ENCODE data around the gene WDR35.

The WDR35 gene

DNA sequence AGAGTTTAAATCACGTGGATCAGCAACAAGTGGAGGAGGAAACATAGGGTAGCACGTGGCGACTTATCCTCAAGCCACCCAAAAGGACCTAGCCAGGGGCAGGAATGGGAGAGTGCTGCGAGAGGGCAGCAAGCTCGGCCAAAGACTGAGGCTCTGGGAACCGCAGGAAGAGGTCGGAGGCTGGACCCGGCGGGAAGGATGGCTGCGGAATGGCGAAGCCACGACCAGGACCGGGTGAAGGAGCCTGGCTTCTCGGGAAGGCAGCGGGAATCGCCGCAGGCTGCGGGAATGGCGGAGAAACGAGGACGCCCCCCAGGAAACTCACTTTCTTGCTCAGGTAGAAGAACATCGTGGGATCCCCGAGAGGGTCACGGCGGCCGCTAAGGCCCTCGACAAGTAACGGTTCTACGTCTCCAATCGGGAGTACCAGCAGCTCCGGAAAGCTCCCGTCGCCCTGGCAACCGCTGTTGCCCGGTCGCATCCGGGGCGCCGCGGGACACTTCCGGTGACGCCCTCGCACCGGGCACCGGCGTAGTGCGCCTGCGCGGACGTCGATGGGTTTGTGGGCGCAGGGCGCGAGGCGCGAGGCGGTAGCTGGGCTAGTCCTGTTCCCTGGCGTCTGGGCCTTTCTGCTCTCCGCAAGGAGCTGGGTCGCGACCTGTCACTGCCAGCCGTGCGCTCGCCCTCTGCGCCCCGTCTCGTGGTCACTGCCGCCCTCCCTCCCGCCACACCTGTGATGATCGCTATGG lies at the start of gene WDR35:
WDR35 (minus strand) TSS at position 439 of the 749 bp plus-strand sequence; CDS start at position 349, 90 bp downstream.
- peak; percentile 32 for DNase-seq (ENCODE audit: low read depth, low spot score)

DNA sequence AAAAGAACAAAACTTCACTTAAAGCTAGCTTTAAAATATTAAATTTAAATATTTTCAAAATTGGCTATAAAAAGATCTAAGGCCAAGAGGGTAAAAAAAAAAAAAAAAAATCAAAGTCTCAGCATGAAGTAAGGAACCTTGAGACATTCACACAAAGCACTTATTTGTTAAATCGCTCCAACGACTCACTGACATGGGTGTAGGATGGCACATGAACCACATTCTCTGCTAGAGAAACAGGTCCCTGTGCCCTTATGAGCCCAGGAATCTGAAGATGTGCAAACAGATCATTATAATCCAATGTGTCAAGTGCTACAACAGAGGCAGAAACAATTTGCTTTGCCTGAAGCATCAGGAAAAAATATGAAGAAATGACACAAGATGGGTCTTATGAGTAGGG lies 47.8 kb upstream of the WDR35 start:
- no peak for DNase-seq (ENCODE audit: low read depth, low spot score)

DNA sequence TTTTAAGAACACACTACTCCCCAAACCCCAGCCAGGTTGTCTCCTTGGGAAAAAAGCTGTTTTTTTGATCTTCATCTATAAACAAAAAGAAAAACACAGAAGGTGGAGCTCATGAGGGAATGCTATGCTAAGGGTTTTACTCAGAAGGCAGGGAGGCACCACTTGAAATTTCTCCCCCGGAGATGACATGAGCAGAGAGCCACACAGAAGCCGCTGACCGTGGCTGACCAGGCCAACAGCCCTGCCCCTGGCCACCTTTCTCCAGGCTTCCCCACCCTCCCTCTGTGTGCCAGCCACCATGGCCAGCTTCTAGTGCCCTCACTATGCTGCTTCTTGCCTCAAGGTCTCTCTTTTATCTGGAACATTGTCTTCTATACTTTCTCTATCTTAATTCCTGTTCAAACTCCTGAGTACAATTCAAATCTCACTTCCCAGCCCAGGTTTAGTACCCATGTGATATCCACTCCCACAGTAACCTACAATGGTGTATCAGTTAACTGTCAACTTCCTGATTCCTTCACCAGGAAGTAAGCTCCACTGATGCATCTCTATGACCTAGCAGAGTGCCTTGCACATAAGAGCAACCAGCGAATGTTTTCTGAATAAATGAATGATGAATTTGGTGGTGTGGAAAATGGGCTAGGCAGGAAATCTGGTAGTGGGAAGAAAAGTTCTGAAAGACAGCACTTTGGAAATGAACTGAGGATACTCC lies 46.2 kb upstream of the WDR35 start:
- DNase-seq (ENCODE audit: low read depth, low spot score): no peak

DNA sequence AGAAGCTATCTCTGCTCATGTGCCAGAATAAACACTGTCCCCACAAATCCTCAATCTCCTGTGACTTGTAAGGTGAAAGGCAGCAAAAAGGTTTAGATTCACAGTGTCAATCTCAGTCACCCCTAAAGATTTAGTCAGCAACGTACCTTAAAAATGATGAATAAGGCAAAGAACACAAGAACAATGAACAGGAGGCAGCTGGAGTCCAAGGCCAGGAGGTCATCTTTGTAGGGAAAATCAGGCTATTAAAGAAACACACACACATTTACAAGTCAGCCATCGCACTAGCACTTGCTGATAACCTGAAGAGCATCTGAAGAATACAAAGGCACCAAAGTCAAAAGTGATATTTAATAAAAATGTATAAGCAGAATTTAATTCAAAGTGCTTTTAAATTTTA lies 44.9 kb upstream of the WDR35 start:
- DNase-seq (ENCODE audit: low read depth, low spot score): no peak

DNA sequence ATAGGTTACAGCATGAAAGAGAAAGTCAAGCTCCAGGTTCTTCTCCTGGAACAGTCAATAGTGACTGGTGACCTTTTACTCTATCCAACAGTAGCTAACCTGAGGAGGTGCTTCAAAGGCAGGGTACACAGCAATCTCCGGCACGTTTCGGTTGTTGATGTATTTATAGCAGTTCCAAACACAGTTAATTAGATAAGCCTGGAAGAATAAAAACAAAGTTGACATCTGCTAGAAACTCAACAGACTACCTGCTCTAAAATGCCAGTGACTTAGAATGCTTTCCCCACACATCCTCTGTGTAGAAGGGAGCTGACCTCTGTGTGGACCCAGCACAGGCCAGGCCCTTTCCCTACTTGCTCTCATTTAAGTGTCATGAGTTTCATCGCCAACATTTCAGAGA lies 44.3 kb upstream of the WDR35 start:
- DNase-seq (ENCODE audit: low read depth, low spot score): no peak

DNA sequence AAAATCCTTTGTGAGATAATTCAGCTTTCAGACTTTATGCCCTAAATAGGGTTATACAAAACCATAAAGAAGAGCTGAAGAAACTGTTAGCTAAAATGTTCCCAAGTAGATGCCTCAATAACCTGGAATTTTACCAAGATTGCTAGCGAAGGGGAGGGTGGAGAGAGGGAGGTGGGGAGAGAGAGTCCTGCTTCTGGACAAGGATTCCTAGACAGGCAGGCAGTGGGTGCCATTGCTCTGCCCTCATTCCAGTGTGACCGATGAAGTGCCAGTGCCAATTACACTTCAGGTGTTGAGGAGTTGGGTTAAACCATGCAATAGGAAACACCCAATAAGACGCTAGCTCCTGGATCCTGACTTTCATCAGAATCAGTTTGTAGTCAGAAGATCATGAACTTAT lies 43.4 kb upstream of the WDR35 start:
- DNase-seq (ENCODE audit: low read depth, low spot score): no peak

DNA sequence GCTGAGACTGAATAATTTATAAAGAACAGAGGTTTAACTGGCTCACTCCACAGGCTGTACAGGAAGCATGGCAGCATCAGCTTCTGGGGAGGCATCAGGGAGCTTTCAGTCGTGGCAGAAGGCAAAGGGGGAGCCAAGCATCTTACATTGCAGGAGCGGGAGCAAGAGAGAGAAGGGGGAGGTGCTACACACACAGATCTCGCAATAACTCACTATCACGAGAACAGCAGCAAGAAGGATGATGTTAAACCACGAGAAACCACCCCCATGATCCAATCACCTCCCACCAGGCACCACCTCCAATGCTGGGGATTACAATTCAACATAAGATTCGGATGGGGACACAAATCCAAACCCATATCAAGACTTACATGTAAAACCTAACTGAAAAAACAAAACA lies 40.3 kb upstream of the WDR35 start:
- DNase-seq (ENCODE audit: low read depth, low spot score): no peak

DNA sequence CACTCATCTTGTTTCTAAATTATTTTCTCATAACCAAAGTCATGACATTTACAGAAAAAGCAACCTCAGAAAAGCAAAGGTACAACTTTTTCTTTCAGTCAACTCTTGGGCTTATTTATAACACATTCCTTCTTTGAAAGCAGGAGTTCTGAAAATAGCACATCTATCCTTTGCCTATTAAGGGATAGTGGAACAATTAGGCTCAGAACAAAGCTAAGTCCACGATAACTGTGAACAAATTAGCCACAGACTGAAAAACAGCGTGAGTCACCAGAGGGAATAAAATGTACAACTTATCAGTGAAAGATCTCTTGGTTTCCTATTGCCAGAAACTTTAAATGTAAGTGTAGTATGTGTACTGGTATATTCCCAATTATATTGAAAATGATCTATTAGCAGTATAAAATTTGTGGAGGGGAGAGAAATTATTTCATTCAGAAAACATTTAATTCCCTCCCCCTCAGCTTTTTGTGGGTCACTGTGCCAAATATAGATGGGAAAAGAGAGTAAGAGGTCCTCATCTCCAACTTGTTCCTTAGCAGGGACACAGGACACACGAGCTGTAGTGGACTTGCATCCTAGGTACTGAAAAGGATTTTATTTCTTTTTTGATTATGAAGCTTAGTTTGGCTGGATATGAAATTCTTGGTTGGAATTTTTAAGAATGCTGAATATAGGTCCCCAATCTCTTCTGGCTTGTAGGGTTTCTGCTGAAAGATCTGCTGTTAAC lies 38.0 kb upstream of the WDR35 start:
- no peak for DNase-seq (ENCODE audit: low read depth, low spot score)

DNA sequence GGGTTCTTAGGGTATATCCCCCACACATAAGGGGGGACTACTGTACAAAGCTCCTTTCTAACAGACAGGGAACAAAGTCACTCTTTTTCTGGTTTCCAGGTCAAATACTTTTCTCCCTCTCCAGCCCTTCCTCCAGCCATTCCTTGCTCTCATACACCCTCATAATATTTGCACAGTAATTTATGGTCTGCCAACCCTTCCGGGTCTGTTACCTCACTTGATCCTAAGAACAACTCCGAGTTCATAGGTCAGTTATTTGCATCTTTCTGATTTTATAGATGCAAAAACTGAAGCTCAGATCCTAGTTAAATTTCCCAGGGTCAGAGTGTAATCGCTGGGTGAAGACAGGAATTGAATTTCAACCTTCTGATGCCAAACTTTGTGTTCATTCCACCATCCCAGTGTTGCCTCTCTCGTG lies 37.4 kb upstream of the WDR35 start:
- no peak for DNase-seq (ENCODE audit: low read depth, low spot score)

DNA sequence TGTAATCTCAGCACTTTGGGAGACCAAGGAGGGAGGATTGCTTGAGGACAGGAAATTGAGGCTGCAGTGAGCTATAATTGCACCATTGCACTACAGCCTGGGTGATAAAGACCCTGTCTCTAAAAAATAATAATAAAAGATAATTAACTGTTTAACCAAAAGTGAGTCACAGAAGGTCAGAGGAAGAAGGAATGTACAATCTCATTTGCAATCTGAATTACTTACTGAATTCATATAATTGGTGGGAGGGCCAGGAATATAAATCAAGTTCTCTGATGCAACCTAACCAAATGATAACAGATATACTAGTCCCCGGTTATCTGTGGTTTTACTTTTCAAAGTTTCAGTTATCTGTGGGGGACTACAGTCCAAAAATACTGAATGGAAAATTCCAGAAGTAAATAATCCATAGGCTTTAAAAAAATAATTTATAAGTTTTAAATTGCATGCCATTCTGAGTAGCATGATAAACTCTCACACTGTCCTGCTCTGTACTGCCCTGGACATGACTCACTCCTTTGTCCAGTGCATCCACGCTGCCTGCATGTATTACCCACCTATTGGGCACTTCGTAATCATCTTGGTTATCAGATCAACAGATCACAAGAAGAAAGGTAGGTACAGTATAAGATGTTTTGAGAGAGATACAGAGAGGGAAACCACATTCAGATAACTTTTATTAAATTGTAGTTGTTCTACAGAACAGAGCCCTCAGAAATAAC lies 35.3 kb upstream of the WDR35 start:
- no peak for DNase-seq (ENCODE audit: low read depth, low spot score)

DNA sequence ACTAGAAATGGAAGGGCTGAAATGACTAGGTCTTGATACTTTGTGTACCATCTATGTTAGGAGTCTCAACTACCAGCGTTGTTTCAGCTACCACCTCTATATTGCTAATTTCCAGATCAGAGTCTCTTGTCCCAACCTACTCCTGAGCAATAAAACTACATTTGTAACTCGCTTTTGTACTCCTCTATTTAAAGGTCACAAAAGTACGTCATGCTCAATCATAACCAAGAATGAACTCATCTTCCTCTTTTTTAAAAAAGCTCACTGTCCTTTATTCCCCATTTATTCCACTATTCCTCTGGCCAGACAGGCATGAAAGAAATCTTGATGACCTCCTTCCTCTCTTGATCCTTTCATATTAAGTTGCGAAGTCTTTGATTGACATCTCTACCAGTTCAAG lies 33.8 kb upstream of the WDR35 start:
- DNase-seq (ENCODE audit: low read depth, low spot score): no peak

DNA sequence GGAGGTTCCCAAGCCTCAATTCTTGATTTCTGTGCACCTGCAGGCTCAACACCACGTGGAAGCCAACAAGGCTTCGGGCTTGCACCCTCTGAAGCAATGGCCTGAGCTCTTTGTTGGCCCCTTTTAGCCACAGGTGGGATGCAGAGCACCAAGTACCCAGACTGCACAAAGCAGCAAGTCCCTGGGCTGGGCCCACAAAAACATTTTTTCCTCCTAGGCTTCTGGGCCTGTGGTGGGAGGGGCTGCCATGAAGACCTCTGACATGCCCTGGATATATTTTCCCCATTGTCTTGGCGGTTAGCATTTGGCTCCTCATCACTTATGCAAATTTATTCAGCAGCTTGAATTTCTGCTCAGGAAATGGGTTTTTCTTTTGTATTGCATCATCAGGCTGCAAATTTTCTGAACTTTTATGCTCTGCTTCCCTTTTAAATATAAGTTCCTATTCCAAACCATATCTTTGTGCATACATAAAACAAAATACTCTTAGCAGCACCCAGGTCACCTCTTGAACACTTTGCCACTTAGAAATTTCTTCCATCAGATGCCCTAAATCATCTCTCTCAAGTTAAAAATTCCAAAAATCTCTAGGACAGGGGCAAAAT lies 31.6 kb upstream of the WDR35 start:
- no peak for DNase-seq (ENCODE audit: low read depth, low spot score)

DNA sequence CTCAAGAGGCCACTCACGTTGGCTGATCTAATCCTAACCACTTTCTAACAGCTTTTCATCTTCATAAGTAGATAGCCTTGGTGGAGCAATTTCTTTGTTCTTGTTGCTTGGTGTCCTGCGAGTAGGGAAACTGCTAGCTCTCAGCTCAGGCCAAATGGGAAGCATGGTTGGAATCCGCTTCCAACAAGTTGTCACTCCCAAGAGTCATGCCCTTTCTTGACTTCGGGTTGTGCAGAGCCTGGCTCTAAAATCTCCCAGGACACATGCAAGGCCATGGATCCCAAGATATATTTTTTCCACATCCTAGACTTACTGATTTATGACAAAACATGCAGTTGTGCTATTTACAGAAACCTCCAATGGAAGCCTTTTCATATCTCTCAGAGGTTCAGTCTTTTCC lies 29.8 kb upstream of the WDR35 start:
- DNase-seq (ENCODE audit: low read depth, low spot score): no peak

DNA sequence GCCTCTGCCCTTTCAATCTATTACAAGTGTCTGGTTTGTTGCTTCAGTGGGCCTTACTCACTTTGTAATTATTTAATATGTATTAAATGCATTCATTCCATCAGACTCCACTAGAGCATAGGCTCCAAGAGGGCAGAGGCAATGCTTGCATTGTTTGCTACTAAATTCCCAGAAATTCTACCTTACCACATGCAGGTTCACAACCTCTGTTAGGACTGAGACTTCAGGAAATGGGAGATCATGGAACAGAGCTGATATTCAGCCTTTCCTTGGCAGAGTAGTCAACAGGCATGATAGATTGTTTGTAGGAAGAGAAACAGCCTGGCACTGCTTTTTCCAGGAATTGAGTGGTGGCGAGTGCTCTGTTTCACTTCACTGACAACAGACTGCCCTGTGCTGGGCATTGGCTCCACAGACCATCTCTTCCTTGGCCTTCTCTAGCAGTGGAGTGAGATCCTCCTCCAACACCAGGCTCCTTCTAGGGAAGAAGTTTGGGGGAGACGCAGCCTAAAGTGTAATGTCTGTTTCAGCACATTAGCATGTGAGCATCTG lies 28.8 kb upstream of the WDR35 start:
- DNase-seq (ENCODE audit: low read depth, low spot score): no peak

DNA sequence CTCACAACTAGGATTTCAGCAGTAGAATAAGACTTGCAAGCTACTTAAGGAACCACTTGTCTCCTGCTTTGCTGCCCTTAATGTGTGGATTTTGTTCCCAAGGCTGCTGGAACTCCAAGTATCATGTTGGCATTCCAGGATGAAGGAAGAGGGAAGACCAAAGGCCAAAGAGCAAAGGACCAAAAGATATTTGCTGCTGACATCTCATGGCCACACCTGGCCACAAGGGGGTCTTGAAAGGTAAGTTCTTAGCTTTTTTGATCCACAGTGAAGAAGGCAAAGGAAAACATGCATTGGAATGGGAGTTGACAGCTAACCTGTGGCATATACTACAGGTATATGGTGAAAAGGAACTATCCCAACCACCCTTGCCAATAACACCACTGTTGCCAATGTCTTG lies 26.4 kb upstream of the WDR35 start:
- DNase-seq (ENCODE audit: low read depth, low spot score): no peak

DNA sequence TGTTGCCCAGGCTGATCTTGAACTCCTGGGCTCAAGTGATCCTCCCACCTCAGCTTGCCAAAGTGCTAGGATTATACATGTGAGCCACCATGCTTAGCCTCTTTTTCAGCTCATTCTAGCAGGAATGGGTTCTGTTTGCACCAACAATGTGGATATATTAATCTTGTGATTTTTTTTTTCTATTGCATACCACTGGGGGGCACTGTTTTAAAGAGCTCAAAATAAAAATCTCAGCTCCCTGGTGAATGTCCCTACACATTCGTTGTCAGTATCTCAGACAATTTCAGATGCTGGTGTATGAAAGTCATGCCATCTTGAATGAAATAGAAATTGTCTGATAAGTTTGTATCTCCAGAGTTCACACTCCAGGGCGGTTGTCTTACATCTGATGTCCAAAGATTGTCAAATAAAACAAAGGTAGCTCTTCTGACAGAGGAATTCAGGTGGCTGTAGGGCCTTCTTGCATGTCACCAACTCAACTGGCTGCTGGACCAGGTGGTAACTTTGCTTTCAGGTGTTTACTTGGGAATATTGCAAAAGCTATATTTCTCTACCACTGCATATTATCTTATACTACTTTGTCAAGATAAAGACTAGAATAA lies 25.7 kb upstream of the WDR35 start:
- no peak for DNase-seq (ENCODE audit: low read depth, low spot score)

DNA sequence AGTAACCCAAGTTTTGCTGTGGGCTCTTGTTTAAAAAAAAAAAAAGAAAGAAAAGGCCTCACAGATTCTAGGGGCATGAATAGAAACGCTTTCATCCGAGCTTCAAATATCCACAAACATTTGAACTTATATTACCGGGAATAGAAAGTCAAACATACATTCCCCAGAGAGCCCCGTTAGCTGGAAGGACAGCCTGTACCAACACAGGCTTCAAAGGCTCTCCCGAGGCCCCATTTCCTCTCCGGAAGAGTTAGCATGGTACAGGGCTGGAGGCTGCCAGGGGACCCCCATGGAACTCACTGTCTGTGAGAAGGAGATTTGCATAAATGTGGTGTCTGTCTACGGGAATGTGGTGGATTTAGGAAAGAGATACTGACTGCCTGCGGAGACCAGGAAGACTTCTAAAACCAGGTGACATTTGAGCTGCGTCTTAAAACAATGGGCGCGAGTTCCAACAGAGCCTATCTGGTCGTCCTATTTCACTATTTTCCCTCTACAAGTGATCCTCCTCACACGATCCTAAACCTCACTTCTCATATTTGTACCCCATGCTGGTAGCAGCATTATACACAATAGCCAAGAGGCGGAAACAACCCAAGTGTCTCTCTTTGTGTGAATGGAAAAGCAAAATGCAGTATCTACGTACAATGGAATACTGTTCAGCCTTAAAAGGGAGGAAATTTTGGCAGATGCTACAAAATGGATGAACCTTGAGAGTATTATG lies 23.4 kb upstream of the WDR35 start:
- no peak for DNase-seq (ENCODE audit: low read depth, low spot score)

DNA sequence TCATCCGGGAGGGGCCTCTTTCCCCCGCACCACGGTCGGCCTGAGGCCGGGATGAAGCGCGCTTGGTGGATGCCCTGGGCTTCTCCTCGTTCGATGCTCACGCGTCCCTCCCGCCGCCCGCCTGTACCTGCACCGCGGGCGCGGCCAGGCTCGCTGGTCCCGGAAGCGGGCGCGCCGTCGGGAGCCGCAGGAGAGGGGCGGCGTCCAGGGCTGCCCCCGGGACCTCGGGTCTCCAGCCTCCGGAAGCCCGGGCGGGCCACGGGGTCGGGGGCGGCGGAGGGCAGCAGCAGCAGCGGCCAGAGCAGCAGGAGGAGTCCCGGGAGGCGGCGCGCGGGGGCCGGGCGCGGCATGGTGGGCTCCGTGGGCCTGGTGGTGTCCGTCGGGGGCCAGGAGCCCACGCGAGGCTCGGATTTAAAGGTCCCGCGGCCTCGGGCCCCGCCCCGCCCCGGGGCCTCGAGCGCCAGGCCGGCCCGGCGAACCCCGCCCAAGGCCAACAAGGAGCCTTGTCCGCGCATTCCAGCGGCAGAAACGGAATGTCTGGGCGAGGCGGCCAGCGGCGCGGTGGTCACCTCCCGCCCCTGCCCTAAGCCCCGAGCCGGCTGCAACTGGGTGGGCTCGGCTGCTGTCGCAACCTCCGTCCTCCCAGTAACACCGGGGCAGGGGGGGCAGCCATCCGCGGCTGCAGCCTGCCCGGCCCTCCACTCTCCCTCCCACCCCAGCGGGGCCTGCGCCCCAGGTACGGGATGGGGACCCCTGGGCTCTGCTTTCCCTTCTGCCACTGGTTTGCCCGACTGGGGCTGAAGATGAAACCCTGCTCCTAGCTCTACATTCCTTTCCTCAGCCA lies 22.6 kb upstream of the WDR35 start, which contains the start of gene MATN3:
MATN3 (minus strand) TSS at position 387 of the 844 bp plus-strand sequence; CDS start at position 350, 37 bp downstream.
- DNase-seq (ENCODE audit: low read depth, low spot score): no peak

DNA sequence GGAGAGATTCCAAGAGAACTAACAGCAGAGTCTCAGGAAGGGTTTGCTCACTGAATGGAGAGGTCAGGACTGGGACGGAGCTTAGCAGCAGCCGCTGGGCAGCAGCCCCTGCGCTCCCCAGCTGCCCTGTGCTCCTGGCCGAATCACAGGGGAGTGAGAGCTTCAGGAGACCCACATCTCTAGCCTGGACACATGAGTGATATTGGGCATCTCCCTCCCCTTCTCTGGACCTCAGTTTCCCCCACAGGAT lies 22.1 kb upstream of the WDR35 start:
- DNase-seq (ENCODE audit: low read depth, low spot score): no peak
